MM.1S (cell line): ENCODE results near the gene ADIRF.

Experiments used
- DNase-seq: peaks from one replicate; pipeline ENCODE4 v3.0.0-alpha.2; 2015
- H2AFZ ChIP-seq: fragments of 300-600 bp; sonication (generic); 2 replicates; pipeline ENCODE4 v1.6.0; 2016; ENCODE audit warnings: antibody characterized with exemption, low read length
- H3F3A ChIP-seq: fragments of 300-600 bp; sonication (generic); 2 replicates; pipeline ENCODE4 v1.6.1; 2016; ENCODE audit warnings: mild to moderate bottlenecking, antibody characterized with exemption, low read length, moderate library complexity, mixed read lengths; ENCODE audit not compliant: insufficient read depth
- H3K27ac ChIP-seq: fragments of 300-600 bp; sonication (generic); 2 replicates; pipeline ENCODE4 v1.5.1; 2016; ENCODE audit warnings: mild to moderate bottlenecking, low read length
- H3K27me3 ChIP-seq: fragments of 300-600 bp; sonication (generic); replicated peaks from 2 replicates; pipeline ENCODE4 v1.6.0; 2016; ENCODE audit warnings: low read length; ENCODE audit not compliant: insufficient read depth
- H3K36me3 ChIP-seq: fragments of 300-600 bp; sonication (generic); replicated peaks from 2 replicates; pipeline ENCODE4 v1.6.1; 2016; ENCODE audit warnings: mild to moderate bottlenecking, low read length, mixed read lengths; ENCODE audit not compliant: insufficient read depth
- H3K4me1 ChIP-seq: fragments of 300-600 bp; sonication (generic); 2 replicates; pipeline ENCODE4 v1.6.1; 2016; ENCODE audit warnings: low read length, mixed read lengths
- H3K4me2 ChIP-seq: fragments of 300-600 bp; sonication (generic); 2 replicates; pipeline ENCODE4 v1.6.0; 2016; ENCODE audit warnings: low read depth, low read length
- H3K4me3 ChIP-seq: fragments of 300-600 bp; sonication (generic); 2 replicates; pipeline ENCODE4 v1.5.1; 2016; ENCODE audit warnings: low read length, mixed read lengths
- H3K79me2 ChIP-seq: fragments of 300-600 bp; sonication (generic); 2 replicates; pipeline ENCODE4 v1.6.1; 2016; ENCODE audit warnings: mixed run types, low read length, mixed read lengths
- H3K9ac ChIP-seq: fragments of 300-600 bp; sonication (generic); 2 replicates; pipeline ENCODE4 v1.6.1; 2016; ENCODE audit warnings: low read length, mixed read lengths
- H3K9me2 ChIP-seq: fragments of 300-600 bp; sonication (generic); replicated peaks from 2 replicates; pipeline ENCODE4 v1.6.1; 2016; ENCODE audit warnings: mild to moderate bottlenecking, low read length, mixed read lengths; ENCODE audit not compliant: insufficient read depth
- H3K9me3 ChIP-seq: fragments of 300-600 bp; sonication (generic); replicated peaks from 2 replicates; pipeline ENCODE4 v1.6.1; 2016; ENCODE audit warnings: mild to moderate bottlenecking, low read length, mixed read lengths; ENCODE audit not compliant: insufficient read depth
- H4K20me1 ChIP-seq: fragments of 300-600 bp; sonication (generic); 2 replicates; pipeline ENCODE4 v1.6.1; 2016; ENCODE audit warnings: mild to moderate bottlenecking, low read length, moderate library complexity, mixed read lengths; ENCODE audit not compliant: insufficient read depth
- CTCF ChIP-seq: fragments of 300-600 bp; sonication (generic); IDR thresholded peaks from 2 replicates; pipeline ENCODE4 v1.5.1; 2016; ENCODE audit warnings: antibody characterized with exemption, low read length, mixed read lengths
- EZH2 ChIP-seq: fragments of 300-600 bp; sonication (generic); optimal IDR thresholded peaks from 2 replicates; pipeline ENCODE3; 2017; ENCODE audit warnings: low read depth, mild to moderate bottlenecking, antibody characterized with exemption, low read length, mixed read lengths
- EZH2phosphoT487 ChIP-seq: fragments of 300-600 bp; sonication (generic); IDR thresholded peaks from 2 replicates; pipeline ENCODE4 v1.6.1; 2018; ENCODE audit warnings: antibody characterized with exemption, low read length

ADIRF gene

GRCh38 chr10:86956195-86956847, 12.0 kb upstream of the ADIRF start:
- 0 out of 2 replicates have a peak, but pooled peaks cover 3% of the 10 kb centered on the region for H3K4me1 ChIP-seq
- H3K9ac ChIP-seq: no peak overlapping the region

GRCh38 chr10:86956848-86957448, 11.3 kb upstream of the ADIRF start:
- no peak overlapping the region for H3K27ac ChIP-seq
- no peak overlapping the region for H3K4me3 ChIP-seq
- H3F3A ChIP-seq: no peaks in the 10 kb centered on the region
- 0 out of 2 replicates have a peak, but pooled peaks cover 3% of the 10 kb centered on the region for H3K4me1 ChIP-seq
- DNase-seq: no peak
- no peak overlapping the region for H2AFZ ChIP-seq
- no peaks in the 10 kb centered on the region for H3K27me3 ChIP-seq
- no peaks in the 10 kb centered on the region for H3K9me3 ChIP-seq
- TF ChIP-seq EZH2 (no peak), EZH2phosphoT487 (no peak), CTCF (no peak)
- no peaks in the 10 kb centered on the region for H3K9me2 ChIP-seq
- no peak overlapping the region for H3K4me2 ChIP-seq
- H3K9ac ChIP-seq: no peak overlapping the region
- no peaks in the 10 kb centered on the region for H3K36me3 ChIP-seq
- no peaks in the 10 kb centered on the region for H3K79me2 ChIP-seq
- no peaks in the 10 kb centered on the region for H4K20me1 ChIP-seq

More at GRCh38 chr10:86956195-86956847, 12.0 kb upstream of the ADIRF start:
- H3K27ac ChIP-seq: no peak overlapping the region
- no peaks in the 10 kb centered on the region for H3F3A ChIP-seq
- H3K36me3 ChIP-seq: no peaks in the 10 kb centered on the region
- DNase-seq: no peak
- H4K20me1 ChIP-seq: no peaks in the 10 kb centered on the region
- no peak for TF ChIP-seq CTCF
- TF ChIP-seq EZH2: no peak
- TF ChIP-seq EZH2phosphoT487: no peak
- H3K79me2 ChIP-seq: no peaks in the 10 kb centered on the region
- H3K9me3 ChIP-seq: no peaks in the 10 kb centered on the region
- H3K9me2 ChIP-seq: no peaks in the 10 kb centered on the region
- H3K27me3 ChIP-seq: no peaks in the 10 kb centered on the region
- H3K4me3 ChIP-seq: no peak overlapping the region
- no peak overlapping the region for H3K4me2 ChIP-seq
- H2AFZ ChIP-seq: no peak overlapping the region

- Histone ChIP-seq H4K20me1 (no peaks in the 10 kb centered on the region), H3K36me3 (no peaks in the 10 kb centered on the region), H3K4me2 (no peak within 1 kb of the TSS), H3K9me3 (no peaks in the 10 kb centered on the region), H2AFZ (no peak within 1 kb of the TSS), H3F3A (no peaks in the 10 kb centered on the region), H3K79me2 (no peaks in the 10 kb centered on the region), H3K4me3 (no peak within 1 kb of the TSS), H3K4me1 (0 out of 2 replicates have a peak, but pooled peaks cover 3% of the 10 kb centered on the region), H3K9ac (no peak within 1 kb of the TSS), H3K27me3 (no peaks in the 10 kb centered on the region), H3K27ac (no peak within 1 kb of the TSS), H3K9me2 (no peaks in the 10 kb centered on the region)
- DNase-seq: no peak
- no peak for TF ChIP-seq EZH2phosphoT487
- no peak for TF ChIP-seq CTCF
- TF ChIP-seq EZH2: no peak
Measured at GRCh38 chr10:86957471-86958115, 10.7 kb upstream of the ADIRF start, which contains the start of gene MMRN2. MMRN2 (minus strand) TSS chr10:86957615; CDS start chr10:86957541, 74 bp downstream.
